Uterus (tissue), 2 donors: ENCODE data around the gene LCT.

Experiments used
- CTCF ChIP-seq, 4 experiments: fragments of 200-600 bp in 2 of 4; fragments of 450-650 bp in 2 of 4; sonication (generic) in 2 of 4; IDR thresholded peaks; one replicate each; pipeline ENCODE4 v1.5.1; 2016 to 2019; ENCODE audit warnings: antibody characterized with exemption in 4 of 4, mild to moderate bottlenecking in 2 of 4, moderate library complexity in 1 of 4
- POLR2A ChIP-seq, 2 donors: fragments of 450-650 bp; IDR thresholded peaks; one replicate each; pipeline ENCODE4 v1.6.1; 2016; ENCODE audit warnings: antibody characterized with exemption in 2 of 2, mild to moderate bottlenecking in 1 of 2, moderate library complexity in 1 of 2

DNA sequence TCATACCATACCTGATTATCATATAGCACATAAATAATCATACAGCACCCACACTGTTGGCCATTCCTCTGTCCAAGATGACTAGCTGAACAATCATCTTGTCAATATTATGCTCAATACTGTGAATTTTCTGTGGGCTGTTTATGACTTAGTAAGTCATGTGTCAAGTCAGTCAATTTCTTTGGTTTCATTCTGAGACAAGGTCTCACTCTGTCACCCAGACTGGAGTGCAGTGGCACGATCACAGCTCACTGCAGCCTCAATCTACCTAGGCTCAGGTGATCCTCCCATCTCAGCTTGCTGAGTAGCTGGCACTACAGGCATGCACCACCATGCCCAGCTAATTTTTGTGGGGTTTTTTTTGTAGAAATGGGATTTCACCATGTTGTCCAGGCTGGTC is 33.6 kb upstream of the LCT start:
- no peak for TF ChIP-seq POLR2A (IDR thresholded peaks at IDR 0.05)
- TF ChIP-seq CTCF (IDR thresholded peaks at IDR 0.05), result no peak
